Nephron progenitor cell (in vitro differentiated cells): ENCODE measurements around the gene C16orf90.

Source experiments
- DNase-seq: peaks from one replicate; pipeline ENCODE4 v3.0.0; 2021
- H3K27ac Mint-ChIP-seq: 2 replicates; pipeline ENCODE4 v1.8.0; 2021; ENCODE audit warnings: mild to moderate bottlenecking, moderate library complexity, mixed read lengths
- H3K27me3 Mint-ChIP-seq: 2 replicates; pipeline ENCODE4 v1.8.0; 2021; ENCODE audit warnings: mild to moderate bottlenecking, low read depth, mixed read lengths; ENCODE audit not compliant: poor library complexity
- H3K36me3 Mint-ChIP-seq: 2 replicates; pipeline ENCODE4 v1.8.0; 2021; ENCODE audit warnings: low read depth, mixed read lengths
- H3K4me1 Mint-ChIP-seq: 2 replicates; pipeline ENCODE4 v1.8.0; 2021; ENCODE audit warnings: mixed read lengths
- H3K4me3 Mint-ChIP-seq: 2 replicates; pipeline ENCODE4 v1.8.0; 2021; ENCODE audit warnings: mild to moderate bottlenecking, moderate library complexity, mixed read lengths
- H3K9me3 Mint-ChIP-seq: 2 replicates; pipeline ENCODE4 v1.8.0; 2021; ENCODE audit warnings: mild to moderate bottlenecking, moderate library complexity, mixed read lengths
- CTCF ChIP-seq: fragments of 200-600 bp; sonication (generic); IDR thresholded peaks from 2 replicates; pipeline ENCODE4 v1.5.0; 2021; ENCODE audit warnings: antibody characterized with exemption

The C16orf90 gene

GRCh38 chr16:3468501-3468900 is 26.8 kb downstream of the C16orf90 start:
- H3K9me3 Mint-ChIP-seq, result peaks cover 5% of the 10 kb centered on the region
- TF ChIP-seq CTCF, result no peak
- H3K27ac Mint-ChIP-seq, result peak overlapping the region; percentile 90
- peaks cover 1% of the 10 kb centered on the region for H3K27me3 Mint-ChIP-seq
- no peak for DNase-seq
- peaks cover 42% of the 10 kb centered on the region for H3K36me3 Mint-ChIP-seq
- peaks cover 51% of the 10 kb centered on the region for H3K4me1 Mint-ChIP-seq
- peak overlapping the region; percentile 62 for H3K4me3 Mint-ChIP-seq

DNA sequence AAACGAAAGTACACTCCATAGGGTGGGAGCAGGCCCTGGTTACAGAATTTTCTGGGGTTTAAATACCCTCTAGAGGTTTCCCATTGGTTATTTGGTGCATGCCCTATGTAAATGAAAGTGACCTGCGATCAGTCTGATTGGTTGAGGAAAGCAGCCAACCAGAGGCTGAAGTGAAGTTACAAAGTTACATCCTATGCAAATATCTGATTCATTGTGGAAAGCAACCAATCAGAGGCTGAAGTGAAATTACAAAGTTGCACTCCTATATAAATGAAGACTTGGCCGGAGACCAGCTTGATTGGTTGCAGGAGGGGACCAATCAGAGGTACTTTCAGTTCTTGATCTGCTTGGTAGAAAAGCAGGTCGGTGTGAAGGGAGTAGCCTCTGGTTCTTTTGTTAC is 27.4 kb downstream of the C16orf90 start:
- Mint-ChIP-seq H3K36me3 (peaks cover 37% of the 10 kb centered on the region), H3K9me3 (peaks cover 5% of the 10 kb centered on the region), H3K27ac (peak overlapping the region; percentile 90), H3K4me3 (peak overlapping the region; percentile 62), H3K27me3 (no peaks in the 10 kb centered on the region), H3K4me1 (peaks cover 51% of the 10 kb centered on the region)
- TF ChIP-seq CTCF, result no peak
- no peak for DNase-seq

DNA sequence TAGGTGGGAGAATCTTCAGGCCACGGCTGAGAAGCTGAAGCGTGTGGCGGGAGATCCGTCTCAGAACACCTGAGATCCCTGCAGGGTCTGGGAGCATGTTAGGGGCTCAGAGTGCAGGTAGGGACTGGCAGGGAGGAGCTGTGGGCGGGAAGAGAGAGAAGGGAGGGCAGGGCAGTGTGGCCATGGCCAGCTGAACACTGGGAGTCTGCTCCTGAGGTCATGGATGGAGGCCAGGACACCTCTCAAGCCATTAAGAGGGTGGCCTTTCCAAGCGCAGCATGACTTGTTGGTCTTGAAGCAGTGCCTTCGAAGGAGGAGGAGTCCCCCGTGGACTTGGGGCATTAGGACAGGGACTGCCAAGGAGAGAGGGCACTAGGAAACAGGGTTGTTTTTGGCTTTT is 28.1 kb downstream of the C16orf90 start:
- no peak for TF ChIP-seq CTCF
- Mint-ChIP-seq H3K36me3 (peaks cover 30% of the 10 kb centered on the region), H3K27ac (peak overlapping the region; percentile 93), H3K4me1 (peaks cover 56% of the 10 kb centered on the region), H3K9me3 (peaks cover 5% of the 10 kb centered on the region), H3K27me3 (no peaks in the 10 kb centered on the region), H3K4me3 (no peak overlapping the region)
- no peak for DNase-seq

- no peak for DNase-seq
- Mint-ChIP-seq H3K4me3 (no peak overlapping the region), H3K36me3 (peaks cover 28% of the 10 kb centered on the region), H3K27me3 (peaks cover 2% of the 10 kb centered on the region), H3K4me1 (peaks cover 66% of the 10 kb centered on the region), H3K27ac (no peak overlapping the region), H3K9me3 (peaks cover 5% of the 10 kb centered on the region)
- TF ChIP-seq CTCF, result no peak
Measured at GRCh38 chr16:3465911-3466584, 29.2 kb downstream of the C16orf90 start.

DNA sequence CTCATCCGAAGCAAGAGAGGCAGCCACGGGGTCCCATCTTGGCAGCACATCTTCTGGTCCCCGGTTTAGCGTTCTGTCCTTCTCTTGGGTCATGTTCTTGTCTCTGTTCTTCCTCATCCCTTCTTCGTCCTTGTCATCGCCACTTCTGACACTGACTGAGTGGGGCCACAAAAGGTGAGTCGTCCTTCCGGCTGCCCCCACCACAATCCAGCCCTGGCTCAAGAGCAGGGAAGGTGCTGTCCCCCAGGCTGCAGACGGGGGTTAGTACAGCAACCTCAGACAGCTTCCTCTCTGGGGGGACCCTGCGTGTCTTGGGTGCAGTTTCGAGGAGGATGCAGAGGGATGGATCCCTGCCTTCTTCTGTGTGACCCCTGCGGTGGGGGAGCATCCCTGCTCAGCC is 30.0 kb downstream of the C16orf90 start:
- TF ChIP-seq CTCF, result no peak
- DNase-seq, result no peak
- H3K9me3 Mint-ChIP-seq, result peaks cover 5% of the 10 kb centered on the region
- peaks cover 28% of the 10 kb centered on the region for H3K36me3 Mint-ChIP-seq
- H3K4me1 Mint-ChIP-seq, result peaks cover 73% of the 10 kb centered on the region
- peaks cover 3% of the 10 kb centered on the region for H3K27me3 Mint-ChIP-seq
- no peak overlapping the region for H3K27ac Mint-ChIP-seq
- no peak overlapping the region for H3K4me3 Mint-ChIP-seq

DNA sequence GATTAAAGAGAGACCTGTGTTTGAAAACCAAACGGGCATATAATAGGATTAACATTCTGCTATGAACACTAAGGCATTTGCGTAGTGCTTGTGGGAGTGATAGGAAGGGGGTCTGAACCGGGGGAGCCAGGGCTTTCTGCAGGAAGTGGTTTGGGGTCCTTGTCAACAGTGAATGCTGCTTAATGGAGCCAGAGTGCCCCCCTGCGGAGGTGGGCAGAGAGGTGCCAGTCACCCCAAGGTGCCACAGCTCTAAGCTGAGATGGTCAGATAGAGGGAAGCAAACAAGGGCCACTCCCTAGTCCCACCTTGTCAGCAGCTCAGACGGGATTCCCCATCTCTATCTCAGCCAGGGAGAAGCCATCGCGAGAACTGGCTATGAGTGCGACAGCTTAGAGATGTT is 34.1 kb downstream of the C16orf90 start:
- no peak for TF ChIP-seq CTCF
- Mint-ChIP-seq H3K9me3 (peaks cover 5% of the 10 kb centered on the region), H3K4me1 (peaks cover 69% of the 10 kb centered on the region), H3K36me3 (peaks cover 11% of the 10 kb centered on the region), H3K27me3 (peaks cover 3% of the 10 kb centered on the region), H3K27ac (no peak overlapping the region), H3K4me3 (no peak overlapping the region)
- DNase-seq, result no peak
